Stimulated activated memory B cell treated with anti-CD40 and anti-IgM and Interleukin-4, amounts not matched to agents 10 μg/mL and 1 μg/mL and 100 μg/mL, for 72 hours (primary cell): Measurements from ENCODE around the gene ABCC3.
"Not testable (repeated sequence)": the region's sequence is repeated elsewhere in the genome, so short reads cannot be mapped to it uniquely, and the experiment has no call there.

Experiments
- ATAC-seq: fragments of 150-1000 bp; cut with Tn5 transposase; 2 replicates; pipeline ENCODE4 v1.10.0; 2021
- H3K27ac Mint-ChIP-seq: one replicate; pipeline ENCODE4 v1.8.0; 2022; ENCODE audit warnings: mild to moderate bottlenecking, mixed read lengths
- H3K27me3 Mint-ChIP-seq: one replicate; pipeline ENCODE4 v1.8.0; 2022; ENCODE audit warnings: mixed read lengths
- H3K36me3 Mint-ChIP-seq: one replicate; pipeline ENCODE4 v1.8.0; 2022; ENCODE audit warnings: mixed read lengths
- H3K4me1 Mint-ChIP-seq: one replicate; pipeline ENCODE4 v1.8.0; 2022; ENCODE audit warnings: mixed read lengths
- H3K4me3 Mint-ChIP-seq: one replicate; pipeline ENCODE4 v1.8.0; 2022; ENCODE audit warnings: mild to moderate bottlenecking, moderate library complexity, mixed read lengths
- H3K9me3 Mint-ChIP-seq: one replicate; pipeline ENCODE4 v1.8.0; 2022; ENCODE audit warnings: mixed read lengths

ABCC3 gene

DNA sequence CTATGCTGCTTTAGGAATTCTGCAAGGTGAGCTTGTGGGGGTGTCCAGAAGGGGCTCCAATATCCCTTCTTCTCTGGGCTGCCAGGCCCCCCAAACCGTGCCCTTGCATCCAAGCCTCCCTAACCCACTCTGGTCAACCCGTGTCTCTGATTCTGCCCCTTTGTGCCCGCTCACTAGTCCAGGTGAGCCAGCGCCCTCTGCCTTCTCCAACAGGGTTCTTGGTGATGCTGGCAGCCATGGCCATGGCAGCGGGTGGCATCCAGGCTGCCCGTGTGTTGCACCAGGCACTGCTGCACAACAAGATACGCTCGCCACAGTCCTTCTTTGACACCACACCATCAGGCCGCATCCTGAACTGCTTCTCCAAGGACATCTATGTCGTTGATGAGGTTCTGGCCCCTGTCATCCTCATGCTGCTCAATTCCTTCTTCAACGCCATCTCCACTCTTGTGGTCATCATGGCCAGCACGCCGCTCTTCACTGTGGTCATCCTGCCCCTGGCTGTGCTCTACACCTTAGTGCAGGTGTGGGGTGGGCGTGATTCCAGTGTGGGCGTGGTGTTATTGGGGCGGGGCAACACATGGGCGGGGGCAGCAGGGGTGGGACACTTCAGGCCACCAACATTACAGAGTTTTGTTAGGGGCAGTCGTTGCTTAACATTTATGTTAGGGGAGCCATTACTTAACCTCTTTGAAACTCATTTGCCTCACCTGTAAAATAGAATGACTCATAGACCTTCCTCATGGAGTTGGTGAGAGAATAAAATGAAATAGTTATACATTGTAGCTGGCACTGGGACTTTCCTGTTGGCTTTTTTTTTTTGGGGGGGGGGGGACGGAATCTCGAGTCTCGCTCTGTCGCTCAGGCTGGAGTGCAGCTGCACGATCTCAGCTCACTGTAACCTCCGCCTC lies 41.6 kb downstream of the ABCC3 start:
- peaks cover 44% of the 10 kb centered on the region for H3K27me3 Mint-ChIP-seq
- no peaks in the 10 kb centered on the region for H3K9me3 Mint-ChIP-seq
- H3K4me1 Mint-ChIP-seq: no peaks in the 10 kb centered on the region
- ATAC-seq: no peak
- H3K36me3 Mint-ChIP-seq: no peaks in the 10 kb centered on the region
- no peak overlapping the region for H3K27ac Mint-ChIP-seq
- H3K4me3 Mint-ChIP-seq: no peak overlapping the region

DNA sequence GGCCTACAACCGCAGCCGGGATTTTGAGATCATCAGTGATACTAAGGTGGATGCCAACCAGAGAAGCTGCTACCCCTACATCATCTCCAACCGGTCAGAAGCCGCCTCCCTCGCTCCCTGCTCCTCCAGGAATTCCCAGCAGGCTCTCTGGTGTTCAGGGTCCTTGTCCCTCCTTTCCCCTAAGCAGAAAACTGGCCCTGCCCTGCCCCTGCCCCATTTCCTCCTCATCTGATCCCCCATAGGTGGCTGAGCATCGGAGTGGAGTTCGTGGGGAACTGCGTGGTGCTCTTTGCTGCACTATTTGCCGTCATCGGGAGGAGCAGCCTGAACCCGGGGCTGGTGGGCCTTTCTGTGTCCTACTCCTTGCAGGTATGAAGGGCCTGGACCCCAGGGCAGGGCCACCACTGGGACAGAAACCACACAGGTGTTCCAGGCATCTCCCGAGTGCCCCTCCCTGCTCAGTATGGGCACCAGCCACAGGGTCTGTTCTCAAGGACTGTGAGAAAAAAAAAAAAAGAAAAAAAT lies 43.2 kb downstream of the ABCC3 start:
- no peak overlapping the region for H3K4me3 Mint-ChIP-seq
- no peak for ATAC-seq
- H3K36me3 Mint-ChIP-seq: no peaks in the 10 kb centered on the region
- no peak overlapping the region for H3K27ac Mint-ChIP-seq
- H3K27me3 Mint-ChIP-seq: peaks cover 60% of the 10 kb centered on the region
- no peaks in the 10 kb centered on the region for H3K9me3 Mint-ChIP-seq
- no peaks in the 10 kb centered on the region for H3K4me1 Mint-ChIP-seq

DNA sequence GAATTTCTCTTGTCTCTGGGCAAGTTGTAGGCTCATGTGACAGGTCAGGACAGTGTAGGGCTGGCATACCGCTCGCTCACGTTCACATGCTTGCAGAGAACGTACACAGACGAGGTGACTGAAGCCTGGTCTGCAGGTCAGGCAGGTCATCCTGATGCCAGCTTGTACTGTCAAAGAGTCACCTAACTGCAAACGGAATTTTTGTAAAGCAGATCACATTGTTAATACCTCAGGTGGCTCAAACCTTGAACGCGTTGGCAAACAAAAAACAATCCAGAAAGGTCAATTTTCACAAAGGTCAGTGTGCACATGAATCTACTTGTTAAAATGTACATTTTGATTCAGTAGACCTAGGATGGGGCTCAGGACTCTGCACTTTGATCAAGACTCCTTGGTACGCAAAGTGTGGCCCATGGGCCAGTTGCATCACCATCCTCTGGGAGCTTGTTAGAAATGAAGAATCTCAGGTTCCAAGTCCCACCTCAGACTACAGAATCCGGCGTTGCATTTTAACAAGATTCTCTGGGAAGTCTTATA lies 44.4 kb downstream of the ABCC3 start:
- Mint-ChIP-seq H3K36me3 (no peaks in the 10 kb centered on the region), H3K4me3 (no peak overlapping the region), H3K27me3 (peaks cover 64% of the 10 kb centered on the region), H3K9me3 (no peaks in the 10 kb centered on the region), H3K4me1 (no peaks in the 10 kb centered on the region), H3K27ac (no peak overlapping the region)
- no peak for ATAC-seq

DNA sequence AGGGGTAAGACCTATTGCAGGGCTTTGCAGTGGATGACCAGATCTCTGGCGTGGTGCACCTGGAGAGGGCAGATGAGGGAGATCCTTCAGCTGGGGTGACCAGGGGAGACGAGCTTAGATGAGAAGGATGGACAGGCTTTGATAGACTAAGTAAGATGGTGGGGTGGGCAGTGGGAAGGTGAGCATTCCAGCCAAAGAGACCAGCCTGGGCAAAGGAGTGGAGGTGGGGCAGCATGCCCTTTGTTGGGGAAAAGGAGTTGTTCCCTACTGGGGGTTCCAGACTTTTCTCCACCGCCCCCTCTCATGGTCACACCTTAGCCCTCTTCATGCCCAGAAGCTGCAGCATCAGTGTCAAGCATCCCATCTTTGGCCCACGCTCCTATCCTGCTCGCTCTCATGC lies 45.4 kb downstream of the ABCC3 start:
- Mint-ChIP-seq H3K4me3 (no peak overlapping the region), H3K9me3 (no peaks in the 10 kb centered on the region), H3K4me1 (no peaks in the 10 kb centered on the region), H3K27ac (no peak overlapping the region), H3K27me3 (peaks cover 64% of the 10 kb centered on the region), H3K36me3 (no peaks in the 10 kb centered on the region)
- ATAC-seq: no peak

DNA sequence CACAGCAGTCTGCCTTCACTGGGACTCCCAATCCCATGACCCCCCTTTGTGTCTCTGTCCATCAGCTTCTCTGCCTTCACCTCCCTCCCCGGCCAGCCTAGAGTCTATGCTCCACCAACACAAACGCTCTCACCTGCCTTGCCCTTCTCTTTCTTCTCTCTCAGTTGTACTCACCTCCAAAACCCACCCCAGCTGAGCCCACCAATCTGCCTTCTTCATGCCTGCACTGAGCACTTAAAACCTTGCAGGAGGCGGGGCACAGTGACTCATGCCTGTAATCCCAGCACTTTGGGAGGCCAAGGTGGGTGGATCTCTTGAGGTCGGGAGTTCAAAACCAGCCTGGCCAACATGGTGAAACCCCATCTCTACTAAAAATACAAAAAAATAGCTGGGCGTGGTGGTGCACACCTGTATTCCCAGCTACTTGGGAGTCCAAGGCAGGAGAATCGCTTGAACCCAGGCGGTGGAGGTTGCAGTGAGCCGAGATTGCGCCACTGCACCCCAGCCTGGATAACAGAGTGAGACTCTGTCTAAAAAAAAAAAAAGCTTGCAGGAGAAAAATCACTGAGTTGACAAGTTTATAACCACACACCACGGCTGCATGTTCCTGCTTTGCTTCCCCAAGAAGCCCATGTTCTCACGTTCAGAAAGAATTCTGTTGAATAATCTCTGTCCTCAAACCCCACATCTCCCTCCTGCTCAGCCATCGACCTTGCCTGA lies 46.0 kb downstream of the ABCC3 start:
- H3K4me1 Mint-ChIP-seq, H3K4me3 Mint-ChIP-seq, H3K36me3 Mint-ChIP-seq, H3K27ac Mint-ChIP-seq, ATAC-seq, H3K9me3 Mint-ChIP-seq: not testable (repeated sequence)
- H3K27me3 Mint-ChIP-seq: peaks cover 64% of the 10 kb centered on the region

DNA sequence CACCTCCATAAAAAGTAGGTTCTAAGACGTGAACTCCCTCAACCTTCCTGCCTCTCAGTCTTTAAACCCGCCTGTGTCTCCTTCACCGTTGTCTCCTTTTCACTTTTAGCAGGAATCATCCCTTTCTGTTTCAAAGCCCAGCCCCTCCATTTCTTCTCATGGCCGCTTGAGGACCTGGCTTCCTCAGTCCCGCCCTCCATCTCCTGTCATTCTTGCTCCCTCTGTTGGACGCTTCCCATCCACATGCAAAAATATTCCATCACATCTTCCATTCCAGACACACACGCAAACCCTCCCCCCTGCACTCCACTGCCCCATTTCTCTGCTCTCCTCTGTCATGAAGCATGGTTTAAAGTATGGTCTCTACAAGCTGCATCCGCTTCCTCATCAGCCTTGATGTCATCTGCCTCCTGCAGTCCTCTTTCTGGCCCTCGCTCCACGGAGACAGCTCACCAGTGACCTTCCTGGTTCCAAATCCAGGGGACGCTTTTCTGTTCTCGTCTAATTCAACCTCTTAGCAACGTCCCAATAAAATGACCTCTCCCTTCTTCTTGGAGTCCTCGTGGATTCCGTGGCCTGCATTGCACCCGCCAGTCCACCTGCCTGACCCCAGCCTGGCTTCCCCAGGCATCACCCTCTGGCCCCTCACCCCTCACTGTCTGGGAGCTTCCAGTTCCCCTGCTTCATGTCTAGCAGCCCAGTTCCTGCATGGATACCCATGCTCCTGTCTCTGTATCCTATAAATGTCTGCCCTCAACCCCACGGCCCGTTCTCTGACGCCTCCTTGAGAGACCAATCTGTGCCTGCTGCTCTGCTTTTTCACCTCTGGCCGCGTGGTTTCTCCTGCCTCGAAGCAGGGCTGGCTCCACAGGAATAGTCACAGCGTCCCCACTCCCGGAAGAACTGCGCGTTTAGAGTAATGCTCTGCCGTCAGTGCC lies 46.9 kb downstream of the ABCC3 start:
- H3K27me3 Mint-ChIP-seq: peaks cover 57% of the 10 kb centered on the region
- ATAC-seq: no peak
- no peaks in the 10 kb centered on the region for H3K36me3 Mint-ChIP-seq
- no peaks in the 10 kb centered on the region for H3K4me1 Mint-ChIP-seq
- H3K9me3 Mint-ChIP-seq: no peaks in the 10 kb centered on the region
- no peak overlapping the region for H3K27ac Mint-ChIP-seq
- H3K4me3 Mint-ChIP-seq: no peak overlapping the region

DNA sequence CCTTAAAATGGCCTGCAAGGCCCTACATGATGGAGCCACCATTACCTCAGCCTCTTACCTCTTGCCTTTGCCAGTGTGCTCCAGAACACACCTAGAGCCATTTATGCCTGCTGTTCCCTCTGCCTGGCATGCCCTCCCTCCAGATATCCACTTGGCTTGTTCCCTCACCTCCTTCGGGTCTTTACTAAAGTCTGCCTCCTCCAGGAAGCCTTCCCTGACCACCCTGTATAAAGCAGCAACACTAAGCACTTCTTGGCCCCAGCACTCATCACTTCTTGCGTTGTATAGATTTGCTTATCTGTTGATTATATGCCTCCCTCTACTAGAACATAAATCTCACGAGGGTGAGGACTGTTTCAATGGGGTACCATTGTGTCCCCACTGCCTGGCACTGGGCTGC lies 47.8 kb downstream of the ABCC3 start:
- no peaks in the 10 kb centered on the region for H3K36me3 Mint-ChIP-seq
- ATAC-seq: no peak
- peaks cover 48% of the 10 kb centered on the region for H3K27me3 Mint-ChIP-seq
- no peak overlapping the region for H3K27ac Mint-ChIP-seq
- no peaks in the 10 kb centered on the region for H3K9me3 Mint-ChIP-seq
- H3K4me1 Mint-ChIP-seq: no peaks in the 10 kb centered on the region
- H3K4me3 Mint-ChIP-seq: no peak overlapping the region

DNA sequence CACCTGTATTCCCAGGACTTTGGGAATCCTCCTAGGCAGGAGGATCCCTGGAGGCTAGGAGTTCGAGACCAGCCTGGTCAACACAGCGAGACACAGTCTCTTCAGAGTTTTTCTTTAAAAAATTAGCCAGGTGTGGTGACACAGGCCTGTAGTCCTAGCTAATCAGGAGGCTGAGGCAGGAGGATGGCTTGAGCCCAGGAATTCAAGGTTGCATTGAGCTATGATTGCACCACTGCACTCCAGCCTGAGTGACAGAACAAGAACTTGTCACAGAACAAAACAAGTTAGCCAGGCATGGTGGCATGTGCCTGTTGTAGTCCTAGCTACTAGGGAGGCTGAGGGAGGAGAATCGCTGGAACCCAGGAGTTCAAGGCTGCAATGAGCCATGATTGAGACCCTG lies 48.3 kb downstream of the ABCC3 start:
- Mint-ChIP-seq H3K36me3 (no peaks in the 10 kb centered on the region), H3K27ac (no peak overlapping the region), H3K4me1 (no peaks in the 10 kb centered on the region), H3K4me3 (no peak overlapping the region), H3K27me3 (peaks cover 43% of the 10 kb centered on the region), H3K9me3 (no peaks in the 10 kb centered on the region)
- no peak for ATAC-seq

DNA sequence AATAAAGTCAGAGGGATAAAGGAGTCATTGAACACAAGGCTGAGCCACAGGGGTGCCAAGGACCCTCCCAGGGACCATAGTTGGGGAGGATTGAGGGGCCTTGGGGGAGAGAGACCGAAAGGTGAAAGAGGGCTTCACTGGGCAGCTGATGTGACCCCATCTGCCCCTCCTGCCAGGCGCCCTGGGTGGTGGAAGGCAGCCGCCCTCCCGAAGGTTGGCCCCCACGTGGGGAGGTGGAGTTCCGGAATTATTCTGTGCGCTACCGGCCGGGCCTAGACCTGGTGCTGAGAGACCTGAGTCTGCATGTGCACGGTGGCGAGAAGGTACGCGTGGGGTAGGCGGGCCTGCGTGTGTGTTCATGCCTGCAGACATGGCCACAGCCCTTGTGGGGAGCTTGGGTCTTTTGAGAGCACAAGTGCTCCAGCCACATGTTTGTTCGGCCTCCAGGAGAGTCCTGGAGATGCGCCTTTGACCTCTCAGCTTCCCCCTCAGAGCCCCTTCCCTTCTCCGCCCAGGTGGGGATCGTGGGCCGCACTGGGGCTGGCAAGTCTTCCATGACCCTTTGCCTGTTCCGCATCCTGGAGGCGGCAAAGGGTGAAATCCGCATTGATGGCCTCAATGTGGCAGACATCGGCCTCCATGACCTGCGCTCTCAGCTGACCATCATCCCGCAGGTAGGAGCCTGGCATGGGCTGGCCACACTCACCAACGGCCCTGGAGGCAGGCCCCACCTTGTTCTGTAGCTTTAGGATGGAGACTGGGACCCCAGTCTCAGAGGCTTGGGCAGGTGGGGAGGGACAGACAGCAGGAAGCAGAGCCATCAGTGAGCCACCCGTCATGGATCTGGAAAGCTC lies 49.0 kb downstream of the ABCC3 start:
- no peak for ATAC-seq
- Mint-ChIP-seq H3K4me3 (no peak overlapping the region), H3K9me3 (no peaks in the 10 kb centered on the region), H3K4me1 (no peaks in the 10 kb centered on the region), H3K36me3 (no peaks in the 10 kb centered on the region), H3K27ac (no peak overlapping the region), H3K27me3 (peaks cover 41% of the 10 kb centered on the region)

DNA sequence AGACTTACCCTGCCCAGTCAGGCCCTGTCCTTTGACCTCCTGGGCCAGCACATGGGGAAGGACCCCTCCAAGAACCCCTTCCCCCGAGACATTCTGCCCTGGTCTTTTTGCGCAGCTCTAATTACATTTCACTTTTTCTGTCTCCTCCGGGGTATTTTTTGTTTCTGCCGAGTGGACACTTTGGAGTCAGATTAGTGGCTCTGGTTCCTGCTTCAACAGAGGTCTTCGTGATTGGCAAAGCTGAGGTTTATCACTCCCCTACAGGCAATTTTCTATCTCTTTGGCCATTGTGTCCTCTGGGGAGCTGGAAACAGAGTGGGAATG lies 49.6 kb downstream of the ABCC3 start:
- no peaks in the 10 kb centered on the region for H3K4me1 Mint-ChIP-seq
- ATAC-seq: no peak
- no peaks in the 10 kb centered on the region for H3K36me3 Mint-ChIP-seq
- peaks cover 40% of the 10 kb centered on the region for H3K27me3 Mint-ChIP-seq
- no peak overlapping the region for H3K27ac Mint-ChIP-seq
- H3K4me3 Mint-ChIP-seq: no peak overlapping the region
- no peaks in the 10 kb centered on the region for H3K9me3 Mint-ChIP-seq

DNA sequence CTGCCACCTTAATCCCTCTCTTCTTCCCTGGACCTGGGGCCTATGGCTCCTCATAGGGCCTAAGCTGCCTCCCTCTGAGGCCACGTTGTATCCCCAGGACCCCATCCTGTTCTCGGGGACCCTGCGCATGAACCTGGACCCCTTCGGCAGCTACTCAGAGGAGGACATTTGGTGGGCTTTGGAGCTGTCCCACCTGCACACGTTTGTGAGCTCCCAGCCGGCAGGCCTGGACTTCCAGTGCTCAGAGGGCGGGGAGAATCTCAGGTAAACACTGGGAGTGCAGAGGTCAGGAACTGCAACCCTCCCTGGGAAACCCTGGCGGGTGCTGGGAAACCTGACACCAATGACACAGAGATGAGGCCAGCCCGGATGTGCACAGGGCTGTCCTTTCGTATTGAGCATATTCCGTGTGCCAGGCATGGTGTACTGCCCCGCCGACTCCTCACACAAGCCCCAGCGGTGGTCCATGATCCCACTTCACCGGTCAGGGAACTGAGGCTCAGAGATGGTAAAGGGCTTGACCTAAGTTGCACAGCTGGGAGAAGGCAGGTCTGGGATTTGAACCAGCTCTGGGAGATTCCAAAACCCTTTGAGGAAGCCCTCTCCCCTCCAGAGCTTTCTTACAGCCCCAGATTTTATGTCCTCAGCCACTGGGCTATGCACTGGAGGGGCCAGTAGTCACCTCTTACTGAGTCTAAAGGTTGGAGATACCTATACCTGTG lies 50.1 kb downstream of the ABCC3 start:
- Mint-ChIP-seq H3K4me1 (no peaks in the 10 kb centered on the region), H3K4me3 (no peak overlapping the region), H3K27ac (no peak overlapping the region), H3K9me3 (no peaks in the 10 kb centered on the region), H3K36me3 (no peaks in the 10 kb centered on the region), H3K27me3 (peaks cover 35% of the 10 kb centered on the region)
- ATAC-seq: no peak

DNA sequence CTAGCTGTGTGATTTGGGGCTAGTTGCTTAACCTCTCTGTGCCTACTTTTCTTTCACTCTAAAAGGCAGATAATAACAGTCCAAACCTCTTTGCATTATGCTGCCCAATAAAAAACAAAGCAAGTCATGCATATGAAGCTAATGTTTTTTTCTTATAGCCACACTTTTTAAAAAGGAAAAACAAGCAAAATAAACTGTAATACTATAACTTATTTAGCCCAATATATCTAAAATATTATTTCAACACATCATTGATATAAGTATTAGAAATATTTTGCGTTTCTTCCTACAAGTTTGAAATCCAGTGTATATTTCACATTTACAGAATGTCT lies 50.6 kb downstream of the ABCC3 start:
- peaks cover 30% of the 10 kb centered on the region for H3K27me3 Mint-ChIP-seq
- no peak overlapping the region for H3K4me3 Mint-ChIP-seq
- H3K4me1 Mint-ChIP-seq: no peaks in the 10 kb centered on the region
- H3K9me3 Mint-ChIP-seq: no peaks in the 10 kb centered on the region
- no peaks in the 10 kb centered on the region for H3K36me3 Mint-ChIP-seq
- ATAC-seq: no peak
- no peak overlapping the region for H3K27ac Mint-ChIP-seq

DNA sequence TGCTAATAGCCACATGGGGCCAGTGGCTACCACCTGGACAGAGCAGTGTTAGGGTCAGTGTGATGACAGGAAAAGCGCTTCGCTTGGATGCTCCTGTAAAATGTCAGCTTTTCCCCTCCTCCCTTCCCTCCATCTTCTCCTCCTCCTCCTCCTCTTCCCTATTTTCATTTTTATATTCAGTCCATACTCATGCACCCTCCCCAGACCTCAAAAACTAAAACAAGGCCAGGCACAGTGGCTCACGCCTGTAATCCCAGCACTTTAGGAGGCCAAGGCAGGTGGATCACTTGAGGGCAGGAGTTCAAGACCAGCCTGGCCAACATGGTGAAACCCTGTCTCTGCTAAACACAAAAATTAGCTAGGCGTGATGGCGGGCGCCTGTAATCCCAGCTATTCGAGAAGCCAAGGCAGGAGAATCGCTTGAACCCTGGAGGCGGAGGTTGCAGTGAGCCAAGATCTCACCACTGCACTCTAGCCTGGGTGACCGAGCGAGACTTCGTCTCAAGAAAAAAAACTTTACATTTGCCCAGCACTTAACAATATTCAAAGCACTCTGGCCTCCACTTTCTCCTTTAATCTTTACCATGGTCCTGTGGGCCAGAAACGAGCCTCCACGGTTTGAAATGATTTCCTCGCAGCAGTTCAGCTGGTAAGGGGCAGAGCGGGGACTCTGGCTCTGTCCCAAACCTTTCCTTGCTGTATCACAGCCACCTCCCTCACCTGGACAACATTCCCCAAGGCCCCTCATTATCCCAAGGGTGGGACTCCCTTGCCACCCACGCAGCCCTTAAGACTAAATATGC lies 51.2 kb downstream of the ABCC3 start:
- no peak overlapping the region for H3K4me3 Mint-ChIP-seq
- no peak for ATAC-seq
- no peaks in the 10 kb centered on the region for H3K9me3 Mint-ChIP-seq
- no peaks in the 10 kb centered on the region for H3K4me1 Mint-ChIP-seq
- no peak overlapping the region for H3K27ac Mint-ChIP-seq
- peaks cover 24% of the 10 kb centered on the region for H3K27me3 Mint-ChIP-seq
- H3K36me3 Mint-ChIP-seq: no peaks in the 10 kb centered on the region
